ENCODE results near the gene ANKRD9.

The ANKRD9 gene

GRCh38 chr14:102479107-102479506, 30.5 kb downstream of the ANKRD9 start:
- Histone ChIP-seq H3K4me3 (IDR thresholded peaks at IDR 0.05; ENCODE audit: insufficient read depth, low read depth, low read length) (no peak overlapping the region), H3K4me1 (ENCODE audit: low read depth, poor library complexity, severe bottlenecking) (no peaks in the 10 kb centered on the region), H3K36me3 (ENCODE audit: insufficient read depth) (no peaks in the 10 kb centered on the region), H3K27ac (no peak overlapping the region), H4K20me1 (ENCODE audit: insufficient read depth) (no peaks in the 10 kb centered on the region), H3K79me2 (ENCODE audit: insufficient read depth, low read depth) (no peaks in the 10 kb centered on the region), H3K27me3 (ENCODE audit: insufficient read depth, low read depth) (no peaks in the 10 kb centered on the region), H3K9ac (no peak overlapping the region), H3K4me2 (no peak overlapping the region), H2AFZ (ENCODE audit: low read depth) (no peak overlapping the region)
- TF ChIP-seq, protein P1, sequence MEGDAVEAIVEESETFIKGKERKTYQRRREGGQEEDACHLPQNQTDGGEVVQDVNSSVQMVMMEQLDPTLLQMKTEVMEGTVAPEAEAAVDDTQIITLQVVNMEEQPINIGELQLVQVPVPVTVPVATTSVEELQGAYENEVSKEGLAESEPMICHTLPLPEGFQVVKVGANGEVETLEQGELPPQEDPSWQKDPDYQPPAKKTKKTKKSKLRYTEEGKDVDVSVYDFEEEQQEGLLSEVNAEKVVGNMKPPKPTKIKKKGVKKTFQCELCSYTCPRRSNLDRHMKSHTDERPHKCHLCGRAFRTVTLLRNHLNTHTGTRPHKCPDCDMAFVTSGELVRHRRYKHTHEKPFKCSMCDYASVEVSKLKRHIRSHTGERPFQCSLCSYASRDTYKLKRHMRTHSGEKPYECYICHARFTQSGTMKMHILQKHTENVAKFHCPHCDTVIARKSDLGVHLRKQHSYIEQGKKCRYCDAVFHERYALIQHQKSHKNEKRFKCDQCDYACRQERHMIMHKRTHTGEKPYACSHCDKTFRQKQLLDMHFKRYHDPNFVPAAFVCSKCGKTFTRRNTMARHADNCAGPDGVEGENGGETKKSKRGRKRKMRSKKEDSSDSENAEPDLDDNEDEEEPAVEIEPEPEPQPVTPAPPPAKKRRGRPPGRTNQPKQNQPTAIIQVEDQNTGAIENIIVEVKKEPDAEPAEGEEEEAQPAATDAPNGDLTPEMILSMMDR (conservative IDR thresholded peaks at IDR 0.05; ENCODE audit: low read depth, low read length) = no peak

DNA sequence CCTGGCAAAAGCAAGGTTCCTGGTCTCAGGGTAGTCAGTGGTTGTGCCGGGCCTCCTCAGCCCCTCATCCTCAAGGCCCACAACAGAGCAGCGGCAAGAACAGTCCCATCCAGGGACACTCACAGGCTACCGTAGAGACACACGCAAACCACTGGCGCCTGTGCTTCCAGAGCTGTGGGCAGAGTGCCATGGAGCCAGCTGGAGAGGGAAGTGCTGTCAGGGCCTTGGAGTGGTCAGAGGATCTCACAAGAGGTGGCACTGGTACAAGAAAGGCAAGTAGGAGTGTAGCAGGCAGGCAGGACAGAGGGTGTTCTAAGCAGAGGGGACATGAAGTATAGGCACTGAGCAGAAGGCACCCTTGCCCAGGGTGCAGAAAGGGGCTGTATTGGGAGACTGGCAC, 34.6 kb downstream of the ANKRD9 start:
- no peaks in the 10 kb centered on the region for H4K20me1 ChIP-seq (ENCODE audit: insufficient read depth)
- H3K79me2 ChIP-seq (ENCODE audit: insufficient read depth, low read depth) = no peaks in the 10 kb centered on the region

DNA sequence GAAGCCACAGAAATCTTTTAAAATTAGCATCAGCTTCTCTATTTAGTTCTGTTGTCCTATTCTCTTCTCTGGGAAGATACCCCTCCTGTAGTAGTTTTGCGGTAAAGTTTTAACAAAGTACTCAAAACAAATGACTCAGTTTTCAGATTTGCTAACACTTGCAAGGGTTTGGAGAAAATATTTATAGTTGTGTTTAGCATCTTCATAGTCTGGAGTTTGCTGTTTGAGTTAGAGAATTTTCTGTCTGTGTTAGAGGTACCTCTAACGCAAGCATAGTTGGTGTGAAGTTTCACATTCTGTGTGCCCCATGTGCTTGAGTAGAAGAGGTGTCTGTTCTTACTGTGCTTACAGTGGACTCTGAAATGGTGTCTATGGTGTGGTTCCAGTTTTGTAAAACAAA, 36.0 kb downstream of the ANKRD9 start:
- Histone ChIP-seq H4K20me1 (ENCODE audit: insufficient read depth) (no peaks in the 10 kb centered on the region), H3K27me3 (ENCODE audit: insufficient read depth, low read depth) (no peaks in the 10 kb centered on the region), H3K9ac (no peak overlapping the region), H3K79me2 (ENCODE audit: insufficient read depth, low read depth) (no peaks in the 10 kb centered on the region), H2AFZ (ENCODE audit: low read depth) (no peak overlapping the region), H3K27ac (no peak overlapping the region), H3K4me1 (ENCODE audit: low read depth, poor library complexity, severe bottlenecking) (no peaks in the 10 kb centered on the region), H3K36me3 (ENCODE audit: insufficient read depth) (no peaks in the 10 kb centered on the region), H3K4me3 (IDR thresholded peaks at IDR 0.05; ENCODE audit: insufficient read depth, low read depth, low read length) (no peak overlapping the region), H3K4me2 (no peak overlapping the region)
- TF ChIP-seq, protein P1 (conservative IDR thresholded peaks at IDR 0.05; ENCODE audit: low read depth, low read length) = no peak

More for the DNA sequence above, 34.6 kb downstream of the ANKRD9 start:
- H3K36me3 ChIP-seq (ENCODE audit: insufficient read depth) = no peaks in the 10 kb centered on the region
- no peaks in the 10 kb centered on the region for H3K4me1 ChIP-seq (ENCODE audit: low read depth, poor library complexity, severe bottlenecking)
- no peak overlapping the region for H3K9ac ChIP-seq
- no peak overlapping the region for H2AFZ ChIP-seq (ENCODE audit: low read depth)
- no peak overlapping the region for H3K4me2 ChIP-seq
- TF ChIP-seq, protein P1 (conservative IDR thresholded peaks at IDR 0.05; ENCODE audit: low read depth, low read length) = no peak
- no peak overlapping the region for H3K4me3 ChIP-seq (IDR thresholded peaks at IDR 0.05; ENCODE audit: insufficient read depth, low read depth, low read length)
- no peaks in the 10 kb centered on the region for H3K27me3 ChIP-seq (ENCODE audit: insufficient read depth, low read depth)
- no peak overlapping the region for H3K27ac ChIP-seq

DNA sequence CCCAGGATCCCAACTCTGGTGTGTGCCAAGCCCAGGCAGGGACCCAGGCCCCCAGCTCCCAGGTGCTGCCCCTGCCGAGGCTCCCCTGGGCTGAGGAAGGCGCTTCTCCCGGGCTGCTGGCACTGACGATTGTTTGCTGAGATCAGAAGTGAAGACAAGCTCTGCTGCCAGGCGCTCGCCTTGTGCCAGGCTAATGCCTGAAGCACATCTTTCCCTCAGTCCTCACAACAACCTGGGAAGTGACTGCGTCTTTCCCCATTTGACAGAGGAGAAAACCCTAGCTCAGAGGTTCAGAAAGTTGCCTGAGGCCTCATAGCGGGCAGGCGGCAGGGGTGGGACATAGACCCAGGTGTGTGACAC, 36.8 kb downstream of the ANKRD9 start:
- no peaks in the 10 kb centered on the region for H4K20me1 ChIP-seq (ENCODE audit: insufficient read depth)
- no peak overlapping the region for H3K4me2 ChIP-seq
- H2AFZ ChIP-seq (ENCODE audit: low read depth) = no peak overlapping the region
- no peak overlapping the region for H3K27ac ChIP-seq
- H3K9ac ChIP-seq = no peak overlapping the region
- TF ChIP-seq, protein P1 (conservative IDR thresholded peaks at IDR 0.05; ENCODE audit: low read depth, low read length) = no peak
- H3K36me3 ChIP-seq (ENCODE audit: insufficient read depth) = no peaks in the 10 kb centered on the region
- H3K4me3 ChIP-seq (IDR thresholded peaks at IDR 0.05; ENCODE audit: insufficient read depth, low read depth, low read length) = no peak overlapping the region
- H3K79me2 ChIP-seq (ENCODE audit: insufficient read depth, low read depth) = no peaks in the 10 kb centered on the region
- H3K4me1 ChIP-seq (ENCODE audit: low read depth, poor library complexity, severe bottlenecking) = no peaks in the 10 kb centered on the region
- H3K27me3 ChIP-seq (ENCODE audit: insufficient read depth, low read depth) = no peaks in the 10 kb centered on the region
